Measurements from ENCODE around the gene RABGAP1L.

DNA sequence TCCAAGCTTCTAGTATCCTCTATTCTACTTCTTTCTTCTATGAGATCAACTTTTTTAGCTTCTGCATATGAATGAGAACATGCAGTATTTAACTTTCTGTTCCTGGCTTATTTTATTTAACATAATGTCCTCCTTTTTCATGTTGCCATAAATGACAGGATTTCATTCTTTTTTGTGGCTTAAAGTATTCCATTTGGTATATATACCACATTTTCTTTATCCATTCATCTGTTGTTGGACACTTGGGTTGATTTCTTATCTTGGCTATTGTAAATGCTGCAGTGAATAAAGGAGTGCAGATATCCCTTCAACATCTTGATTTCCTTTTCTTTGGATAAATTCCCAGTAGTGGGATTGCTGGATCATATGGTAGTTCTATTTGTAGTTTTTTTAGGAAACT lies 498.1 kb downstream of the RABGAP1L start:
- no peak for TF ChIP-seq POLR2A (IDR thresholded peaks at IDR 0.05; ENCODE audit: low read depth, low read length)
- no peak for TF ChIP-seq POLR2AphosphoS5 (IDR thresholded peaks at IDR 0.05; ENCODE audit: low read depth, low read length)

Measured in GM12892 (cell line).